ENCODE measurements around the gene KLRB1. TPM values are rescaled to one million over a fixed set of nuclear protein-coding genes. Genes with fewer than 3 reads are reported as not detected.

The KLRB1 gene
- total and polyA plus RNA-seq, 8 donors: 0.50 to 4.9 (median 1.8) TPM; not detected in 3

DNA sequence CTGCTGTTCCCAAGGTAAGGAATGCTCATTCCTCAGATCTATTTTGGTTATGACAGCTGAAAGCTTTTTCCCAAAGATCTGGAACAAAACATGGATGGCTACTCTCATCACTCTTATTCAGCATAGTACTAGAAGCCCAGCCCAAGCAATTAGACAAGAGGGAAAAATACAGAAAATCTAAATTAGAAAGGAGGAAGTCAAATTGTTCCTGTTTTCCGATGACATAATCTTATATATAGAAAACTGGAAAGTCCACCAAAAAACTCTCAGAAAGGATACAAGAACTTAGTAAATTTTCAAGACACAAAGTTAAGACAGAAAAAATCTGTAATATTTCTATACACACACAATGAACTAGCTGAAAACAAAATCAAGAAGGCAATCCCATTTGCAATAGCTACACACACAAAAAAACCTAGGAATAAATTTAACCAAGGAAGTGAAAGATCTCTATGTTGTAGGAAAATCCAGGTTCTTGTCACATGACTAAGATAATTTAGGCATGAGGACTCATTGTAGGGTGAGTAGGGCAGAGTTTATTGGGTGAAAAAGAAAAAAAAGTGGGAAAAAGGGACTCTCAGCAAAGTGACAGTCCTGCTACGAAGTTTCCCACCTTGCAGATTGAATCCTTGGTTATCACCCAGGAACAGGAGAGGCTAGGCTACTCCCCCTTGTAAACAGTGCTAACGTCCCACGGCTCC is 28.6 kb upstream of the KLRB1 start:
- no peak for DNase-seq
- no peak overlapping the region for H3K4me3 ChIP-seq
- no peaks in the 10 kb centered on the region for H3K27me3 ChIP-seq
- H3K4me1 ChIP-seq: peaks cover 0 to 12% (median 0%) of the 10 kb centered on the region in 4 donors
- no peaks in the 10 kb centered on the region for H3K9me3 ChIP-seq
- TF ChIP-seq POLR2AphosphoS5 (IDR thresholded peaks at IDR 0.05) (no peak), POLR2A (IDR thresholded peaks at IDR 0.05) (no peak), EP300 (IDR thresholded peaks at IDR 0.05) (no peak)
- TF ChIP-seq, protein P1, sequence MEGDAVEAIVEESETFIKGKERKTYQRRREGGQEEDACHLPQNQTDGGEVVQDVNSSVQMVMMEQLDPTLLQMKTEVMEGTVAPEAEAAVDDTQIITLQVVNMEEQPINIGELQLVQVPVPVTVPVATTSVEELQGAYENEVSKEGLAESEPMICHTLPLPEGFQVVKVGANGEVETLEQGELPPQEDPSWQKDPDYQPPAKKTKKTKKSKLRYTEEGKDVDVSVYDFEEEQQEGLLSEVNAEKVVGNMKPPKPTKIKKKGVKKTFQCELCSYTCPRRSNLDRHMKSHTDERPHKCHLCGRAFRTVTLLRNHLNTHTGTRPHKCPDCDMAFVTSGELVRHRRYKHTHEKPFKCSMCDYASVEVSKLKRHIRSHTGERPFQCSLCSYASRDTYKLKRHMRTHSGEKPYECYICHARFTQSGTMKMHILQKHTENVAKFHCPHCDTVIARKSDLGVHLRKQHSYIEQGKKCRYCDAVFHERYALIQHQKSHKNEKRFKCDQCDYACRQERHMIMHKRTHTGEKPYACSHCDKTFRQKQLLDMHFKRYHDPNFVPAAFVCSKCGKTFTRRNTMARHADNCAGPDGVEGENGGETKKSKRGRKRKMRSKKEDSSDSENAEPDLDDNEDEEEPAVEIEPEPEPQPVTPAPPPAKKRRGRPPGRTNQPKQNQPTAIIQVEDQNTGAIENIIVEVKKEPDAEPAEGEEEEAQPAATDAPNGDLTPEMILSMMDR (IDR thresholded peaks at IDR 0.05): no peak
- H3K36me3 ChIP-seq: no peaks in the 10 kb centered on the region
- no peak overlapping the region for H3K27ac ChIP-seq
- WGBS, 5 donors: 75 to 89% (median 82%) methylated on average over 4 of the region's 4 CpGs
- intact Hi-C loops (cut with DNase I; ENCODE audit: low total_unique reads): loop anchor here (5.0 kb wide), 1 partner anchor 71 kb away; no protein-coding TSS in a partner anchor

DNA sequence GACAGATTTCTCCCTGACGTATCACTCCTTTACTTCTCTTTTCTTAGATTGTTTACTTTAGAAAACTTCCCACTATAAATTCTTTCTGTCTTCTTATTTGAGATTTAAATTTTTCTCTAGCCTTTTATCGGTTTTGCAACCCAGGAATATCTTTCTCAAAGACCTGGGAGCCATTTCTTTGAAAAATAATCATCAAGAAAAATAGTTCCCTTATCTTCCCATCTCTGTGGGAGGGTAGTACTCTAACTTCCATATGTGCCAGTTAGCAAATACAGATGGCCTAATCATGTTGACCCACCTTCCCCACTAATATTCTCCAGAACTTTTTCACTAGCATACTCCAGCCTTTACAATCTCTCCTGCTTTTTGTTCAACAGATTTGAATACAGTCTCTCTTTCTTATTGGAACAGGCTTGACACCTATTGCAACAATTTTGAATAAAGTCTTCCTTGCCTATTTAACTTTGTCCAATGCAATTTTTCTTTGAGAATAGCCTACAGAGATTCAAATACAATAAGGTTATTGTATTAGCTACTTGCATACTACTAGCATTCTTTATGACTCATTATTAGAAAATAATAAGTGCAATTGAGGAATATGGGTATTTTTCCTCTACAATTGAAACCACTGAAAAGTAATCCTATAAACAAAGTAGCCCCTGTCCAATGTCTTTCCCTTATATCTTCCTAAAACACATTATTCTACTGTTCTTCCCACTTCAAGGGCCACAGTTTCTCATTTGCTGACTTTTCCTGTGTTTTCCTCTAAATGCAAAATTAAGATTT is 27.4 kb upstream of the KLRB1 start:
- Histone ChIP-seq H3K27ac (no peak overlapping the region), H3K9me3 (no peaks in the 10 kb centered on the region), H3K36me3 (no peaks in the 10 kb centered on the region), H3K27me3 (no peaks in the 10 kb centered on the region), H3K4me1 (peaks cover 0 to 12% (median 0%) of the 10 kb centered on the region in 4 donors), H3K4me3 (no peak overlapping the region)
- TF ChIP-seq, protein P1 (IDR thresholded peaks at IDR 0.05): no peak
- no peak for TF ChIP-seq POLR2A (IDR thresholded peaks at IDR 0.05)
- no peak for DNase-seq
- intact Hi-C loops (cut with DNase I; ENCODE audit: low total_unique reads): loop anchor here (5.0 kb wide), 1 partner anchor 72 kb away; no protein-coding TSS in a partner anchor
- 36 to 63% (median 44%) methylated on average over 2 of the region's 2 CpGs for WGBS, 5 donors

DNA sequence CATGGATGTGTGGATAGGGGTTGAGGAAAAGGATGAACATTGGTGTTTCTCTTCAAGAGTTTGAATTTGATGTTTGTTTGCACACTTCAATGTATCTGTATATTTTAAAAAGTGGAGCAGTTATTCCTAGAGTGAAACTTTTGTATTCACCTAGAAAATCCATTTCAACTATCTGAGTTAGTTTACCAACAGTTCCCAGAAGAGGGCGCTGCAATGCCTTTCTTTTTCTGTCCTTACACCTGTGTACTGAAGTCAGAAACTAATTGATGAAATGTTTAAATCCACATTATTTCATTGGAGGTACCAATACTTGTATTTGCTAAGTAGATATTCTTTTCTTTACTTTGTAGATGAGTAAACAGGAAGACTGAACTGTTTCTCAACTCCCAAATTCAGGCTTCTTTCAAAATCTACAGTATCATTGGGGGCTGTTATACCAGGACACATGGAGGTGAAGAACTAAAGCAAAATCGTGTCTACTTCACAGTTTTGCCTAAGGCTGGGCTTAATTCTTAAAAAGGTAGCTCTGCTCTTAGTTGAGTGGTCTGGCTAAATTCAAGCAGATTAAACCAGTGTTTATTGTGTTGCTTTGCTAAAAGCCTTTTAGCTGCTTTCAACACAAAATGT is 26.6 kb upstream of the KLRB1 start:
- no peak overlapping the region for H3K4me3 ChIP-seq
- no peaks in the 10 kb centered on the region for H3K9me3 ChIP-seq
- no peak for TF ChIP-seq POLR2AphosphoS5 (IDR thresholded peaks at IDR 0.05)
- TF ChIP-seq, protein P1 (IDR thresholded peaks at IDR 0.05): peak in 5 of 7 experiments; percentile 4 to 66 (median 59)
- H3K27ac ChIP-seq: no peak overlapping the region
- peaks cover 0 to 12% (median 0%) of the 10 kb centered on the region in 4 donors for H3K4me1 ChIP-seq
- intact Hi-C loops (cut with DNase I; ENCODE audit: low total_unique reads): no loop called here
- H3K36me3 ChIP-seq: no peaks in the 10 kb centered on the region
- peak; percentile 69 to 78 for DNase-seq
- WGBS, 5 donors: 22 to 29% (median 24%) methylated on average over 2 of the region's 2 CpGs
- H3K27me3 ChIP-seq: no peaks in the 10 kb centered on the region

DNA sequence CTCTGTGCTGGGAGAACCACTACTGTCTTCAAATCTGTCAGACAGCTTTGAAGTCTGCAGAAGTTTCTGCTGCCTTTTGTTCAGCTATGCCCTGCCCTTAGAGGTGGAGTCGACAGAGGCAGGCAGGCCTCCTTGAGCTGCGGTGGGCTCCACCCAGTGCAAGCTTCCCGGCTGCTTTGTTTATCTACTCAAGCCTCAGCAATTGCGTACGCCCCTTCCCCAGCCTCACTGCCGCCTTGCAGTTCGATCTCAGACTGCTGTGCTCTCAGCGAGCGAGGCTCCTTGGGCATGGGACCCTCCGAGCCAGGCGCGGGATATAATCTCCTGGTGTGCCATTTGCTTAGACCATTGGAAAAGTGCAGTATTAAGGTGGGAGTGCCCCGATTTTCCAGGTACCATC is 25.1 kb upstream of the KLRB1 start:
- no peaks in the 10 kb centered on the region for H3K27me3 ChIP-seq
- no peaks in the 10 kb centered on the region for H3K9me3 ChIP-seq
- H3K27ac ChIP-seq: no peak overlapping the region
- intact Hi-C loops (cut with DNase I; ENCODE audit: low total_unique reads): no loop called here
- DNase-seq: no peak
- WGBS, 5 donors: 92 to 94% (median 94%) methylated on average over 7 to 13 of the region's 13 CpGs
- peaks cover 0 to 12% (median 0%) of the 10 kb centered on the region in 4 donors for H3K4me1 ChIP-seq
- H3K4me3 ChIP-seq: no peak overlapping the region
- TF ChIP-seq EP300 (IDR thresholded peaks at IDR 0.05) (no peak), POLR2AphosphoS5 (IDR thresholded peaks at IDR 0.05) (no peak), POLR2A (IDR thresholded peaks at IDR 0.05) (no peak)
- TF ChIP-seq, protein P1 (IDR thresholded peaks at IDR 0.05): no peak
- H3K36me3 ChIP-seq: no peaks in the 10 kb centered on the region
